ENCODE data around the gene ATXN3L. TPM values are rescaled to one million over a fixed set of nuclear protein-coding genes. Genes with fewer than 3 reads are reported as not detected.

The ATXN3L gene
- not detected in 2 replicates for total RNA-seq

DNA sequence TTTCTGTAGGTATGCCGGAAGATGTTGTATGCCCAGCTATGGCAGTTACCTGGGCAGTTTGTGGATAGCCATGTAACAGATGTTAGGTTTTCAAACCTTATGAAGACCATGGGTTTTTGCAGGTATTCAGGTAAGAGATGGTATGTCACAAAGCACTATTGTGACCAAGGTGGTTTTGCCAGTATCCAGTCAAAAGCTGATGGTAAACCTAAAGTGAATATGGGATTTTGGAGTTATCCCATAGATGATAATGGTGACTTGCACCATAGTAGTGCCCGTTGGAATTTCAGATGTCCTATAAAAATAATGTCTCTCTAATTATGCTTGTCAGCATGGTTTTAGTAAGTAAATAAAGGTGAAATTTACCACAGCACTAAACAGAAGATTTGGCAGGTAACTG lies at the start of gene ATXN3L:
Gene ATXN3L (minus strand): TSS at position 101 of the 400 bp plus-strand sequence. CDS start 119 bp downstream, outside the sequence.

Other genes starting within 250 kb of the ATXN3L start
- gene EGFL6, start 249.5 kb upstream of the ATXN3L start, total RNA-seq: not detected in 2 replicates